GM12872 (cell line): ENCODE data around the gene MSX1.

ENCODE experiments used
- CTCF ChIP-seq: IDR thresholded peaks from 3 replicates; pipeline ENCODE4 v1.5.1; 2011; ENCODE audit warnings: low read depth, mild to moderate bottlenecking, low read length, moderate library complexity; ENCODE audit not compliant: insufficient read depth

The MSX1 gene

GRCh38 chr4:4856071-4857000 is 3.1 kb upstream of the MSX1 start:
- TF ChIP-seq CTCF: no peak

- TF ChIP-seq CTCF: no peak
These were observed 2.3 kb upstream of the MSX1 start for GRCh38 chr4:4857001-4857808.

- TF ChIP-seq CTCF: no peak
These were observed 1.5 kb upstream of the MSX1 start for GRCh38 chr4:4857809-4858508.

GRCh38 chr4:4858527-4859324 is 739 bp upstream of the MSX1 start:
- no peak for TF ChIP-seq CTCF

- TF ChIP-seq CTCF: no peak
These were observed 534 bp downstream of the MSX1 start for GRCh38 chr4:4859799-4860599.

- no peak for TF ChIP-seq CTCF
These were observed 1.3 kb downstream of the MSX1 start for GRCh38 chr4:4860600-4861389.
